ENCODE data around the gene TMEM253.

TMEM253 gene

DNA sequence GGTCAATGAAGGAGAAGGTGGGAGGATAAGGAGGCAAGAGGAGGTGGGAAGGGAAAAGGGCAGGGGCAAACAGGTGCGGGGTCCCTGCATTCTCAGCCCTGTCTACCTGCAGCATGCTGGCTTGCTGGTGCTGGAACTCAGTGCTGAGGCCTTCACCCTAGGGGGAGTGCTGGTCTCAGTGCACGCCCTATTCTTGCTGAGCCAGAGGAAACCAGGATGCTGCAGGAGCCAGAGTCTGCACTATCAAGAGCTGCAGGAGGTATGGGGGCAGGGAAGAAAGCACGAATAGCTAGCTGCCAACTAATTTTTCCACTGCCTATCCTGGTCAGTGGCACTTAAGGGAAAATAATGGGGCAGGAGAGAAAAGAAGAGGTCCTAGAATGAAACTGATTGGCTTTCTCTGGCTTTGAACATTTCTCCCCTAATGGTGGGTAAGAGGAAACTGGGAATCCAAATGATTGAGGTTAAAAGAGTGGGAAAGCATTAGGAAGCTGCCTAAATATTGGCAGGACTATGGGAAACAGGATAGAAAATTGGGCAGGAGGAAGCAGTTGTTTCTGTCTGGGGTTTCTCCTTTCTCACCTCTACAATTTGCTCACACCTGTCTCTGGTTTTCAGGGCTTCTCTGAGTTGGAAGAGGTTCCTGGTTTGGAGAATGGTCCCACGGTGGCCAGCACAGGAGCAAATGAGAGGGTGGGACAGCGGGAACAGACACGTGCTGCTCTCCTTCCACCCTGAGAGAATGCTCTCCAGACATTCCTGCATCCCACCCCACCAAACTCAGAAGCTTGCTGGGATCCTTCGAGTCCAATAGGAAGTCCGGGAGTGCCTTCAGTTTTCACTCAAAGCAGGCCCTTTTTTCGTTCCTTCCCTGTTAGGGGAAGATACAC, 1.9 kb downstream of the TMEM253 start:
- peak overlapping the region; percentile 99 for H3K27ac ChIP-seq
- TF ChIP-seq ZFX (IDR thresholded peaks at IDR 0.05; ENCODE audit: borderline replicate concordance), result no peak
- TF ChIP-seq, protein P1, sequence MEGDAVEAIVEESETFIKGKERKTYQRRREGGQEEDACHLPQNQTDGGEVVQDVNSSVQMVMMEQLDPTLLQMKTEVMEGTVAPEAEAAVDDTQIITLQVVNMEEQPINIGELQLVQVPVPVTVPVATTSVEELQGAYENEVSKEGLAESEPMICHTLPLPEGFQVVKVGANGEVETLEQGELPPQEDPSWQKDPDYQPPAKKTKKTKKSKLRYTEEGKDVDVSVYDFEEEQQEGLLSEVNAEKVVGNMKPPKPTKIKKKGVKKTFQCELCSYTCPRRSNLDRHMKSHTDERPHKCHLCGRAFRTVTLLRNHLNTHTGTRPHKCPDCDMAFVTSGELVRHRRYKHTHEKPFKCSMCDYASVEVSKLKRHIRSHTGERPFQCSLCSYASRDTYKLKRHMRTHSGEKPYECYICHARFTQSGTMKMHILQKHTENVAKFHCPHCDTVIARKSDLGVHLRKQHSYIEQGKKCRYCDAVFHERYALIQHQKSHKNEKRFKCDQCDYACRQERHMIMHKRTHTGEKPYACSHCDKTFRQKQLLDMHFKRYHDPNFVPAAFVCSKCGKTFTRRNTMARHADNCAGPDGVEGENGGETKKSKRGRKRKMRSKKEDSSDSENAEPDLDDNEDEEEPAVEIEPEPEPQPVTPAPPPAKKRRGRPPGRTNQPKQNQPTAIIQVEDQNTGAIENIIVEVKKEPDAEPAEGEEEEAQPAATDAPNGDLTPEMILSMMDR (IDR thresholded peaks at IDR 0.05), result no peak

GRCh38 chr14:21103411-21103709, 2.5 kb downstream of the TMEM253 start:
- peak overlapping the region; percentile 99 for H3K27ac ChIP-seq
- no peak for TF ChIP-seq ZFX (IDR thresholded peaks at IDR 0.05; ENCODE audit: borderline replicate concordance)
- TF ChIP-seq, protein P1 (IDR thresholded peaks at IDR 0.05), result peak; percentile 80

- TF ChIP-seq, protein P1 (IDR thresholded peaks at IDR 0.05), result no peak
- TF ChIP-seq ZFX (IDR thresholded peaks at IDR 0.05; ENCODE audit: borderline replicate concordance), result no peak
- H3K27ac ChIP-seq, result peak overlapping the region; percentile 99
Observed at GRCh38 chr14:21103710-21104447, 3.0 kb downstream of the TMEM253 start.

DNA sequence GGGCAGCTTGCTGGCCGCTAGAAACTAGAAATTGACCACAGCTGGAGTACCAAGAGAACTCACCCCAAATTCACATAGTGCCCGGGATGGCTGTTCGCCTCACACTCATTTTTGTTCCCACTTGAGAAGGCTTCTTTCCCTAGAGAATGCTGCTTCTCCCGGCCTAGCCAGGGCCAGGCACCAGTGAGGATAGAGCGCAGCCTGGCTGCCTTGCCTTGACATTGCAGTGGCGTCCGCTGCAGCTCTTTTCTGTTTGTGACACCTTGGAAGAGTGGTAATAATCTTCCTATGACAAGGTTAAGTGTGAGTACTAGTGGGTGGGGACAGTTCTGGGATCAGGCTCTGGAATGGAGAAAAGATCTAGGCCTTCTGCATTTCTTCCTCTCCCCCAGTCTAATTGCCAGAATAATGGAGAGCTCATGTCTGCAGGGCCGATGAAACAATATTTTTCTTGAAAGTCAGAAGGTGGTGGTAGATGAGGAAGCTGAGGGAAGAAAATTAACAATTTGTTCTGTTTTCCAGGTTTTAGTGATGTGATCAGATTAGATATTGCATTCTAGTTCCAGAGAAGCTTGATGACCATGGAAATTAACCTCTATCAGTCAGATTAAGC, 3.7 kb downstream of the TMEM253 start:
- no peak for TF ChIP-seq ZFX (IDR thresholded peaks at IDR 0.05; ENCODE audit: borderline replicate concordance)
- TF ChIP-seq, protein P1 (IDR thresholded peaks at IDR 0.05), result peak; percentile 92
- H3K27ac ChIP-seq, result peak overlapping the region; percentile 99

GRCh38 chr14:21105095-21105494, 4.2 kb downstream of the TMEM253 start:
- TF ChIP-seq, protein P1 (IDR thresholded peaks at IDR 0.05), result no peak
- no peak for TF ChIP-seq ZFX (IDR thresholded peaks at IDR 0.05; ENCODE audit: borderline replicate concordance)
- H3K27ac ChIP-seq, result peak overlapping the region; percentile 99

- peak overlapping the region; percentile 99 for H3K27ac ChIP-seq
- TF ChIP-seq, protein P1 (IDR thresholded peaks at IDR 0.05), result no peak
- no peak for TF ChIP-seq ZFX (IDR thresholded peaks at IDR 0.05; ENCODE audit: borderline replicate concordance)
Observed at GRCh38 chr14:21106176-21106497, 5.3 kb downstream of the TMEM253 start.
